KMS-11 (cell line): ENCODE data around the gene FRZB.

Experiments
- H2AFZ ChIP-seq: fragments of 200-600 bp; sonication (generic); 2 replicates; pipeline ENCODE4 v1.6.1; 2016; ENCODE audit warnings: antibody characterized with exemption, mixed run types, low read depth
- H3K27ac ChIP-seq: fragments of 200-600 bp; sonication (generic); 2 replicates; pipeline ENCODE4 v1.6.1; 2016; ENCODE audit warnings: mild to moderate bottlenecking, mixed run types
- H3K27me3 ChIP-seq: fragments of 200-600 bp; sonication (generic); 2 replicates; pipeline ENCODE4 v1.6.1; 2017; ENCODE audit warnings: mild to moderate bottlenecking, low read depth, mixed run types, moderate library complexity; ENCODE audit not compliant: insufficient read depth
- H3K36me3 ChIP-seq: fragments of 200-600 bp; sonication (generic); 2 replicates; pipeline ENCODE4 v1.6.1; 2017; ENCODE audit warnings: mild to moderate bottlenecking, mixed run types; ENCODE audit not compliant: insufficient read depth
- H3K4me1 ChIP-seq: fragments of 200-600 bp; sonication (generic); 2 replicates; pipeline ENCODE4 v1.6.1; 2016; ENCODE audit warnings: mild to moderate bottlenecking, low read depth, mixed run types; ENCODE audit not compliant: poor library complexity, severe bottlenecking
- H3K4me2 ChIP-seq: fragments of 200-600 bp; sonication (generic); 2 replicates; pipeline ENCODE4 v1.7.0; 2016; ENCODE audit warnings: mild to moderate bottlenecking, mixed run types
- H3K4me3 ChIP-seq: fragments of 200-600 bp; sonication (generic); IDR thresholded peaks from 2 replicates; pipeline ENCODE4 v1.6.1; 2017; ENCODE audit warnings: low read depth, low read length, mixed read lengths; ENCODE audit not compliant: insufficient read depth
- H3K79me2 ChIP-seq: fragments of 200-600 bp; sonication (generic); 2 replicates; pipeline ENCODE4 v1.6.1; 2016; ENCODE audit warnings: low read depth, mixed run types; ENCODE audit not compliant: insufficient read depth
- H3K9ac ChIP-seq: fragments of 200-600 bp; sonication (generic); 2 replicates; pipeline ENCODE4 v1.6.1; 2016; ENCODE audit warnings: mild to moderate bottlenecking, mixed run types
- H4K20me1 ChIP-seq: fragments of 200-600 bp; sonication (generic); 2 replicates; pipeline ENCODE4 v1.6.1; 2016; ENCODE audit warnings: mild to moderate bottlenecking, mixed run types; ENCODE audit not compliant: insufficient read depth
- CTCF ChIP-seq: fragments of 200-600 bp; sonication (generic); conservative IDR thresholded peaks from 2 replicates; pipeline ENCODE4 v1.6.1; 2017; ENCODE audit warnings: low read depth, mild to moderate bottlenecking, antibody characterized with exemption, low read length, moderate library complexity, mixed read lengths

The FRZB gene

DNA sequence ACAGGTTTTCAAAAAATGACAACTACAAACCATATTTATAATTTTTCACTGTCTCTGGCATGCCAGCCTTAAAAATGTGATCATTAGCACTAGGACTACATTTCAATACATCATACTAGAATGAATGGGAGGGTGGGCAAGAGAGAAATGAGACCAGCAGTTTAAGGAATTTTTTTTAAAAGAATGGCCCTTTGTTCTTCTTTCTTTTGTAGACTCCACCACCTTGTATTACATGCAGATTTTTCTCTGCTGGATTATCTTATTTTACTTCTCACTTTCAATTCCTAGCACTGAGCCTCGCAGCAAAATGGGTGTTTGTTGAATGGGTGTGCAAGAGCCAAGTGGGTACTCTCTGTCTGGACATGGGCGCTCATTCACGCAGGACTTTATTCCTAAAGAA is 39.9 kb downstream of the FRZB start:
- no peak overlapping the region for H3K27ac ChIP-seq
- H3K4me2 ChIP-seq: no peak overlapping the region
- no peak for TF ChIP-seq CTCF
- H3K36me3 ChIP-seq: no peaks in the 10 kb centered on the region
- no peak overlapping the region for H3K4me3 ChIP-seq
- no peaks in the 10 kb centered on the region for H3K4me1 ChIP-seq
- no peaks in the 10 kb centered on the region for H3K79me2 ChIP-seq
- H3K9ac ChIP-seq: no peak overlapping the region
- no peak overlapping the region for H2AFZ ChIP-seq
- H4K20me1 ChIP-seq: no peaks in the 10 kb centered on the region
- no peaks in the 10 kb centered on the region for H3K27me3 ChIP-seq

GRCh38 chr2:182826064-182826463 is 40.4 kb downstream of the FRZB start:
- no peak overlapping the region for H3K9ac ChIP-seq
- H3K4me1 ChIP-seq: no peaks in the 10 kb centered on the region
- TF ChIP-seq CTCF: no peak
- H3K4me2 ChIP-seq: no peak overlapping the region
- H3K4me3 ChIP-seq: no peak overlapping the region
- no peaks in the 10 kb centered on the region for H3K27me3 ChIP-seq
- no peaks in the 10 kb centered on the region for H4K20me1 ChIP-seq
- H3K36me3 ChIP-seq: no peaks in the 10 kb centered on the region
- no peak overlapping the region for H2AFZ ChIP-seq
- H3K27ac ChIP-seq: no peak overlapping the region
- H3K79me2 ChIP-seq: no peaks in the 10 kb centered on the region

GRCh38 chr2:182824767-182825158 is 41.7 kb downstream of the FRZB start:
- H3K79me2 ChIP-seq: no peaks in the 10 kb centered on the region
- no peaks in the 10 kb centered on the region for H3K4me1 ChIP-seq
- H2AFZ ChIP-seq: no peak overlapping the region
- H3K4me2 ChIP-seq: no peak overlapping the region
- no peaks in the 10 kb centered on the region for H3K36me3 ChIP-seq
- TF ChIP-seq CTCF: no peak
- no peak overlapping the region for H3K27ac ChIP-seq
- H3K9ac ChIP-seq: no peak overlapping the region
- no peak overlapping the region for H3K4me3 ChIP-seq
- no peaks in the 10 kb centered on the region for H3K27me3 ChIP-seq
- no peaks in the 10 kb centered on the region for H4K20me1 ChIP-seq

DNA sequence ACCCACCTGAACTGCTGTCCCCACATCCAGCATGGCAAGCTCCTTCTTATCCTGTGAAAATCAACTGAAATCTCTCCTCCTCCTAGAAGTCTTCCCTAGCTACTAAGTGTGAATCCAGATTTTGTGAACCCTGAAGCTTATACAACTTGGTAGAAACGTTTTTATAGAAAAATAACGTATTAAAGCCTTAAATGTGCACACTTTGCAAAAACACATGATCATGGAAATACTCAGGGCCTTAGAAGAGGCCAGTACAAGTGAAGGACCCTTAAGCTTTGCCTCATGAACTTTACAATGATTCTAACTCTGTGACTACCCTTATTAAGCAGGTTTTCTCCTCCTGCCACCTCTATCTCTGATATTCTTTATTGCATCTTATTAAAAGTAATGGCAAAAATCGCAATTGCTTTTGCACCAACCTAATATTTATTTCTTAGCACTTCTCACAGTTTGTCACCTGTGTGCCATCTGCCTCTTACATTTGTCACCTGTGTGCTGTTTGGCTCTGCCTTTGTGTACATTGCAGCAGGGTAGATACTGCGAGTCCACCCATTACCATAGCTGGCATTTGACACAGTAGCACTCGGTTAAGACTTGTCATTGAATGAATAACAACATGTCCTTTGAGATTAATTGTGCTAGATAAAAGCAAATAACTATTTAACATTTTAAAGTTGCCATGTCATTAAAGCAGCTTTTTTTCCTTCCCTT is 42.2 kb downstream of the FRZB start:
- no peaks in the 10 kb centered on the region for H3K36me3 ChIP-seq
- no peak overlapping the region for H2AFZ ChIP-seq
- no peak overlapping the region for H3K27ac ChIP-seq
- H3K4me2 ChIP-seq: no peak overlapping the region
- no peaks in the 10 kb centered on the region for H4K20me1 ChIP-seq
- H3K4me3 ChIP-seq: no peak overlapping the region
- H3K27me3 ChIP-seq: no peaks in the 10 kb centered on the region
- no peak overlapping the region for H3K9ac ChIP-seq
- no peaks in the 10 kb centered on the region for H3K79me2 ChIP-seq
- no peak for TF ChIP-seq CTCF
- no peaks in the 10 kb centered on the region for H3K4me1 ChIP-seq
